GM19395 (cell line): ENCODE measurements around the gene MCTP1.
"Not testable (repeated sequence)": the region's sequence is repeated elsewhere in the genome, so short reads cannot be mapped to it uniquely, and the experiment has no call there.

Source experiments
- ATAC-seq: cut with Tn5 transposase; IDR thresholded peaks from one replicate; pipeline ENCODE4 v1.9.1; 2021; ENCODE audit warnings: mild to moderate bottlenecking, moderate library complexity; ENCODE audit not compliant: unreplicated experiment

MCTP1 gene

DNA sequence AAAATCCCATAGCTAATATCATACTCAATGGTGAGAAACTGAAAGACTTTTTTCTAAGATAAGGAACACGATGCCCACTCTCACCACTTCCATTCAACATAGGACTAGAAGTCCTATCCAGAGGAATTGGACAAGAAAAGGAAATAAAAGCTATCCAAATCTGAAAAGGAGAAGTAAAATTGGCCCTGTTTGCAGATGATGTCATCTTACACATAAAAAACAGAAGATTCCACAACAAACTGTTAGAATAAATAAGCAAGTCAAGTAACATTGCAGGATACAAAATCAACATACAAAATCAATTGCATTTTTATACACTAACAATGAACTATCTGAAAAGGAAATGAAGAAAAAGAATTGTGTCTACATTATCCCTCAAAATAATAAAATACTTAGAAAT, 308.0 kb downstream of the MCTP1 start:
- no peak for ATAC-seq

DNA sequence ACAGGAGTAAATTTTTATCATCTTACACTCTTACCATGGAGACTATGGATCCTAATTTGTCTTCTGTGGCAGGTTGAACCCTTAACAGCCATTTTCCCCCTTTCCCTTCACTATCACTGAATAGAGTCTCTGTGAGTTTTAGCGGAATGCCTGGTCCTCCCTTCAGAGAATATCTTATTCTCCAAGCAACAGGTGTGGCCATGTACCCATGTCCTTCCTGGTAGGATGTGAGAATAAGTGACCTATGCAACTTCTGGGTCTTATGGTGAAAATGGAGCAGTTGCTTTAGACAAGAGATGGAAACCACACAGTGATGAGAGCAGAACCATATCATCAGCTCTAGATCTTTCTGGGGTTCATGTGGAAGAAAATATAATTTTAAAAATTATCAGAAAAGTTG, 312.6 kb downstream of the MCTP1 start:
- ATAC-seq = no peak

DNA sequence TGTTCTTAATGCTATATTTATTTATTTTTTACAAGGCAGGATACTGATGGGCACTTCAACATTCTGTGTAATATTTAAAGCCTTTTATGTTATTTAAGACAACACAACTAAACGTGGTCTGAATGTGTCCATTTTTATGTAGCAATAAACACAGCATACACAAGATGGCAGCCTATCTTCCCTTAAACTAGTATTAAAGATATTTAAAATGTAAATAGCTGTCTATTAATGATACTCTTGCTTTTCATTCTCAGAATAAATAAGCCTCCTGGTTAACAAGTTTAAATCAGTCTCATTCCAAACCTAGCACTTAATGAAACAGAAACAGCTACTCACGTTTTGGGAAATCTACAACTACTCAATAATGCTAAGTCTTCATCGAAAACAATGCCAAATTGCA, 315.7 kb downstream of the MCTP1 start:
- peak; percentile 61 for ATAC-seq

DNA sequence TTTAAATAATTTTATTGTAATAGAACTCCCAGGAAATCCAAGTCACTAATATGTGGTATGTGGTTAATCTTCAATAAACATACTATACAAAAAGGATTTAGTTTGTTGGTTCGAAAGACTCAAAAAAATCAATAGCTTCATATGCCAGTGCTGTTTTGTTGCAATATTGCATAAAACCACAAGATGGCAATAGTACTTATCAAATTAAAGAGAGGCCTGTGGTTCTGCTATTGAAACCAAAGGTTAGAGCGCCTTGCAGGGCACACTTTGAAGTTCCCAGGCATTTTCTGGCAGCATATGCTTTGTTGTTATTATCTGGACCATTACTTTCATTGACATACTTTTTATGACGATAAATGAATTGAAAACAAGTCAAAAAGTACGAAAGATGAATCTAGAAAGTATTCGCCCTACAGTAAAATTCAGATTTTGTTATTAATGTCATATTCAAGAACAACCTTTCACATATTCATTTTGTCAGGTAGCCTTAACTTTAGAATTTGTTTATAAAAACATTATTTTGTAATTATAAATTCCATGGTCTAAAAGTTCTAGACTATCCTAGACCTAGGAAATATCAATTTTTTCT, 316.3 kb downstream of the MCTP1 start:
- peak; percentile 73 for ATAC-seq

DNA sequence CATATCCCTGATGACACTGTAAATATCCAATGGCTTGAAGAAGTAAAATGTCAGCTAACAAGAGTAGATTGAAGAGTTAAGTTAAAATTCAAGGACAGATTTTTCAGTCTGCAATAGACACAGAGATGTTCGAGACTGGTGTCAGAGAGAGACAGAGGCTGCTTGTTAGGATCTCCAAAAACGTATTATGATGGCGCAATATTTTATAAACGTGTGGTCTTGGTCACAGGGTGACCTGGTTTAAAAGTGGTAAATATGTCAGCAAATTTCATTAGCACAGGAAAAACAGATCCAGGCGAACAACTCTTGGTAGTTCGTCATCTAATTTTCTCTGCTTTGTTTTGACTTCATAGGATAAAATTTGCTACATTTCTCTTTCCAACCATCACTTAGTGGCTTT, 317.4 kb downstream of the MCTP1 start:
- no peak for ATAC-seq

- not testable (repeated sequence) for ATAC-seq
Observed at GRCh38 chr5:94959279-94959678, 325.6 kb downstream of the MCTP1 start.

DNA sequence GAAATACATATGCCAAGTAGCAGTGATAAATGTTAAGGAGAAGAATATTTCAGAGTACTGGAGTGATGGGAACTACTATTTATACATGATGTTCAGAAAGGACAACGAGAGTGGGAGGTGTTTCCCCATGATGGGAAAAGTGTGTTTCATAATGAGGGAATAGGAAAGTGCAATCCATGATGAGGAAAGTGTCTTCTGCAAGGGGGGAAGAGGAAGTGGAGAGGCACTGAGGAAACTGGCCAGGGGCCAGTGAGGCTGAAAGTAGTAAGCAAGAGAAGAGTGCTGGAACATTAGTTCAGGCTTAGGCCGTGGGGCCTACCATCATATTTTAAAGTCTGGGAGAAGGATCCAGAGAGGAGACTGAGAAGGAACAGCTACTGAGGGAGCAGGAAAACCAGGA, 339.2 kb downstream of the MCTP1 start:
- ATAC-seq = no peak

DNA sequence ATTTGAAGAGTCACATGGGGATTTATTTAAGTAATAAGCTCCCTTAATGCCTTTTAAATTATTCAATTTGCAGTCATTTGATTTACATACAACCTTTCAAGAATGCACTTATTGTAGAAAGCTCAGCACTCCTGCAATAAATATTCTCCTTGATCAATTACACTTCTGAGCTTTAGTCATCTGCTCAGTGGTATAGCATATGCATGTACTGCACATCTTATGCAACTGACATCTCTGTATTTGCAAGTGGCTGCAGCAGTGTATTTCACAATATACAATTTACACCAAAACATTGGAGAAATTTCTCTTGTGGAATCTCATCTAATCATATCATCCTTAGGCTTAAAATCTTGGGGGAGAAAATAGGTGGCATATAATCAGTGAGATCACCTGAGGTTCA, 340.7 kb downstream of the MCTP1 start:
- no peak for ATAC-seq

DNA sequence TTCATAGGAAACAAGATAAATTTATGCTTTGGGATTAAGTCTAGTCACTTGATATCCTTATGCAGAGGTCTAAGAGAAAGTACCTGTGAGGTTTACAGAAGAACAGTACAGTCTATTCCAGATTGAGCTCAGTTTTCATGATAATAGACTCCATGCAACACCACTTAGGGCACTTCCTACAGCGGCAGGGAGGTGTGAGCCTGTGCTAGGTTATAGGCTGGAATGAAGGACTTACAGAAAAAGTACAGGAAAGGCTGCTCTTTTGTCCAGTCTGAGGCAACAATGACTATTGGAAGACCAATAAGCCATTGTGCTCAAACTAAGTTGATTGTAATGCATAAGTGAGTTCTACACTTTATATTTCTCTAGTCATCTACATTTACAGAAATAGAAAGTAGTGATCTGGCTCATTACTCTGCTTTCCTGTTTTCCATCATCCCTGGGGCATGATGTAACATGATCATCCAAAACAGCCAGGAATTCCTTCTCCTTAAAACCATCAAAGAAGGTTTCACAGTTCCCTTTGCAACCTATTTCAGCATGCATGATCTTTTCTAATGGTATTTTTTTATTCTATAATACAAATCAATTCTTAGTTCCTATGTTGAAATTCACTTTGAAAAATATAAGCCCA, 343.7 kb downstream of the MCTP1 start:
- no peak for ATAC-seq

DNA sequence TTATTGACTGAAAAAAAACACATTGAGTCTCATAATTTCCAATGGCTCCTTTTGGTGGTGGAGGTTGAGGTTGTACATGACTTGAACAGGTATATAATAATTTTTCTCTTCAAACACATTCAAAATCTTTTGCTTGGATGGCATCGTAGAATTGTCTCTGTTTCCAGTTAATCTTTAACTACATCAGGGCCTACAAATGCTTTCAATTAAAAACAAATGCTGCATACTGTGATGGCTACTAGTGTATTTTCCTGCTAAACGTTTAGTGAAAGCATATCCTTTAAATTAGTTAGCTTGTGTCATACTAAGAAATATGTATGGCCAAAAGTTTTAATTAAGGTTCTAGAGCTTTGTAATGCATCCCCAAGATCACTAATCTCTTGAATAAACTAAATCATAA, 352.6 kb downstream of the MCTP1 start:
- ATAC-seq = no peak

DNA sequence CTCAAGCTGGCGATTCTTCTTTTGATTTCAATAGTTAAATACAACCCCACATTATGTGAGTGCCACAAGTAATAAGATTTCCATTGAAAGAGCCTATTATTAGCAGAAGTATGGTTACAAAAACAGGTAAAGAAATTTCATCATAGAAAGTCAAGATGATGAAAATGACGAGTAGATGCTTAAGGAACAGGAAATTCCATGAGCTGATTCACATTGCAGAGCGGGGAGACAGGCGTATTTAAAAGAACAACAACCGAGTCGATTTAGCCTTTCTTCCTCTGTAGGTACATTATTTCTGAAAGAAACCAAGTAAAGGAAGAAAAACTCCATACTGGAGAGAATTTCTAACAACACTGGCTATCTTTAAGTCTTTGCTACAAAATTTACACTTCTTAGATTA, 356.0 kb downstream of the MCTP1 start:
- no peak for ATAC-seq

DNA sequence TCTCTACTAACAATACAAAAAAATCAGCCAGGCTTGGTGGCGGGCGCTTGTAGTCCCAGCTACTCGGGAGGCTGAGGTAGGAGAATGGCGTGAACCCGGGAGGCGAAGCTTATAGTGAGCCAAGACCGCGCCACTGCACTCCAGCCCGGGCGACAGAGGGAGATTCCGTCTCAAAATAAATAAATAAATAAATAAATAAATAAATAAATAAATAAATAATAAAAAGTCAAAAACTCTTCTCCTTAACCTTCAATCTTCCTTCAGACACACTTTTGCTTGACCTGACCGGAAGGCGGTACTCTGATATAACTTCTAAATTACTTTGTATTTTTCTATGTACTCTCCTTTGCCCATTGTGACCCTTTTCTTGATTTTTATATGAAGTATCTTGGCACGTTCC, 364.3 kb downstream of the MCTP1 start:
- no peak for ATAC-seq

GRCh38 chr5:94916619-94917018, 368.3 kb downstream of the MCTP1 start:
- ATAC-seq = no peak

DNA sequence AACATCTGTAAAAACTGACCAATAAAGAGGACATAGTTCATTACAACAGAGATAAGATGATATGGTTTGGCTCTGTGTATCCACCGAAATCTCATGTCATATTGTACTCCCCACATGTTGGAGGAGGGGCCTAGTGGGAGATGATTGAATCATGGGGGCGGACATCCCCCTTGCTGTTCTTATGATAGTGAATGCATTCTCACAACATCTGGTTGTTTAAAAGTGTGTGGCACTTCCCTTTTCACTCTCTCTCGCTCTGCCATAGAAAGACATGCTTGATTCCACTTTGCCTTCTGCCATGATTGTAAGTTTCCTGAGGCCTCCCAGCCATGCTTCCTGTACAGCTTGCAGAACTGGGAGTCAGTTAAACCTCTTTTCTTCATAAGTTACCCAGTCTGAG, 373.6 kb downstream of the MCTP1 start:
- ATAC-seq = no peak

- no peak for ATAC-seq
Observed at GRCh38 chr5:94910721-94911120, 374.2 kb downstream of the MCTP1 start.

- ATAC-seq = peak; percentile 64
Observed at GRCh38 chr5:94908889-94909480, 375.9 kb downstream of the MCTP1 start.

- no peak for ATAC-seq
Observed at GRCh38 chr5:94906750-94907149, 378.1 kb downstream of the MCTP1 start.

- ATAC-seq = no peak
Observed at GRCh38 chr5:94903726-94904125, 381.2 kb downstream of the MCTP1 start.

GRCh38 chr5:94901191-94901979, 383.5 kb downstream of the MCTP1 start:
- ATAC-seq = peak; percentile 94

DNA sequence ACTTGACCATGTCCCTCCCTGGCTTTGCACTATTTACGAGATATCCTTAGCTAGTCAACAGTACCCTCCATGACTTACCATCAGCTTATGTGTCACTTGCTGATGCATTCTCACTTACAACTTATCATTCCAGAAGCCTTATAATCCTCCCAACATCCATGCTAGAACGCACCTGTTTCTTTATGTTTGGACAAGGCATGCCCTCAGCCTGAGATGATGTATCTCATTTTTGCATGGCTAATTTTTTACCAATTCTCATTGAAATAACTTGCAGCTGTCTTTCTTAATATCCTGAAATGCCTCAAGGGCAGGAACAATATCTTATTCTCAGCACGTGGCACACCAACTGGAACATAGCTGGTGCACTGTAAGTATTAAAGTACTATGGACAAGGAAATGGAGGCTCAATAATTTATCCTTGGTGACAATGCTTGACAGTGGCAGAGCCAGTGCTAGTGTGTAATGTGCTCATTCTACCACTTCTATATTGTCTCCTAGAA, 384.8 kb downstream of the MCTP1 start:
- no peak for ATAC-seq

DNA sequence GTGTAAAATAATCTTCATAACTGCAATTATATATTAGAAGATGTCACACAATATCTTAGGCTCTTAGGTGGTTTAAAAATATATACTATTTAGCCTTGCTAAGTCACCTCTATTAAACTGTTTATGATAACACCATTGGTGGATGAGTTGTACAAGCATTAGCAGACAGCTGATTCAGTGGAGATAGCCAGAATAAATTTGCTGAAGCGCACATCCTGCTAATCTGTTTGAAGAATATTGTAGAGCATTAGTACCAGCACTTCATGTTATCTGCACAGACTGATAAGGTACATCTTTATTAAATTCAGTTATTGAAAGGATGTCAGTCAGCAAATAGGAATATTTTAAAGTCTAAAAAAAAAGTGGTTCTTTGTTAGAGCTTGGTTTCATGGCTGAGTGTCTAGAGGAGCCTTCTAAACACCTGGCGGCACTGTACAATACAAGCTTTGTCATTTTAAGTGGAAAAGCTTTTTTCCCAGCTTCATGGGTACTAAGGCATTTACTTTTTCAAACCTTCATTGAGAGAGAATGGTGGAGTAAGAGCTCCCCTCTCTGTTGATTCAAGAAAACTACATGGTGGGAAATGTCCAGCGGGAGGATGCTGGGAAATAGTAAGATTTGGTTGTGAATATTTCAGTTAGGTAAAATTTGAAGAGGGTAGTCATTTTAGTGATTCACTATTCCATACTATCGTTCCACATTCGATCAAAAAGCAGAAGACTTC, 391.3 kb downstream of the MCTP1 start:
- ATAC-seq = no peak
